HUDEP-2 (cell line): ENCODE results near the gene CFAP74.
"Not testable (repeated sequence)": the region's sequence is repeated elsewhere in the genome, so short reads cannot be mapped to it uniquely, and the experiment has no call there.

ENCODE experiments used
- DNase-seq, 76 experiments: peaks; one replicate each; lab custom pipeline; 2025; ENCODE audit not compliant: unreplicated experiment in 76 of 76; lab: John Stamatoyannopoulos, UW

Gene CFAP74

GRCh38 chr1:1938276-1938573 is 65.4 kb downstream of the CFAP74 start:
- DNase-seq = no peak

- DNase-seq = no peak
Measured at GRCh38 chr1:1937549-1938275, 65.9 kb downstream of the CFAP74 start.

GRCh38 chr1:1937061-1937460 is 66.5 kb downstream of the CFAP74 start:
- DNase-seq = no peak

GRCh38 chr1:1934848-1935247 is 68.7 kb downstream of the CFAP74 start:
- not testable (repeated sequence) for DNase-seq

GRCh38 chr1:1929639-1930545 is 73.7 kb downstream of the CFAP74 start:
- DNase-seq = no peak

GRCh38 chr1:1929102-1929638 is 74.4 kb downstream of the CFAP74 start:
- no peak for DNase-seq

- DNase-seq = no peak
Measured at GRCh38 chr1:1928231-1929101, 75.1 kb downstream of the CFAP74 start.

- no peak for DNase-seq
Measured at GRCh38 chr1:1927751-1928150, 75.8 kb downstream of the CFAP74 start.

GRCh38 chr1:1926886-1927660 is 76.5 kb downstream of the CFAP74 start:
- no peak for DNase-seq

GRCh38 chr1:1926346-1926811 is 77.2 kb downstream of the CFAP74 start:
- no peak for DNase-seq

- no peak for DNase-seq
Measured at GRCh38 chr1:1925437-1926345, 77.9 kb downstream of the CFAP74 start.

- no peak for DNase-seq
Measured at GRCh38 chr1:1924849-1925248, 78.7 kb downstream of the CFAP74 start.

- no peak for DNase-seq
Measured at GRCh38 chr1:1924386-1924785, 79.2 kb downstream of the CFAP74 start.

GRCh38 chr1:1922956-1923833 is 80.4 kb downstream of the CFAP74 start:
- DNase-seq = no peak

- DNase-seq = no peak
Measured at GRCh38 chr1:1922702-1922955, 81.0 kb downstream of the CFAP74 start.

GRCh38 chr1:1921901-1922701 is 81.5 kb downstream of the CFAP74 start:
- no peak for DNase-seq

GRCh38 chr1:1921459-1921862 is 82.1 kb downstream of the CFAP74 start:
- no peak for DNase-seq
